SK-MEL-5 (cell line): Measurements from ENCODE around the gene HSD3B2. TPM values are rescaled to one million over a fixed set of nuclear protein-coding genes. Genes with fewer than 3 reads are reported as not detected.

Experiments
- total RNA-seq: library from RNA; depleted of rRNA; stranded (reverse); fragments of >200 nt; shearing (Covaris generic); gene quantifications from 2 replicates; pipeline ENCODE4 v1.2.3, GENCODE V29; 2014; rRNA removed

HSD3B2 gene
- total RNA-seq, 1 experiment from 2014 or later, result 0.32 TPM

Other genes starting within 250 kb of the HSD3B2 start
- gene HAO2, start 46.4 kb upstream of the HSD3B2 start, total RNA-seq, result 0.21 and 0.43 TPM in 2 replicates
- gene HSD3B1, start 92.1 kb downstream of the HSD3B2 start, total RNA-seq, result not detected in 2 replicates
- 80.6 and 82.3 TPM in 2 replicates for gene ZNF697, start 233.1 kb downstream of the HSD3B2 start, total RNA-seq